HG02973 (cell line): Measurements from ENCODE around the gene SIAH1.
"Not testable (repeated sequence)": the region's sequence is repeated elsewhere in the genome, so short reads cannot be mapped to it uniquely, and the experiment has no call there.

Source experiments
- ATAC-seq: cut with Tn5 transposase; IDR thresholded peaks from one replicate; pipeline ENCODE4 v1.9.1; 2021; ENCODE audit warnings: moderate library complexity; ENCODE audit not compliant: unreplicated experiment

The SIAH1 gene

GRCh38 chr16:48335961-48336360 is 49.3 kb downstream of the SIAH1 start:
- no peak for ATAC-seq

GRCh38 chr16:48334325-48334724 is 50.9 kb downstream of the SIAH1 start:
- ATAC-seq: no peak

GRCh38 chr16:48332978-48333377 is 52.2 kb downstream of the SIAH1 start:
- no peak for ATAC-seq

DNA sequence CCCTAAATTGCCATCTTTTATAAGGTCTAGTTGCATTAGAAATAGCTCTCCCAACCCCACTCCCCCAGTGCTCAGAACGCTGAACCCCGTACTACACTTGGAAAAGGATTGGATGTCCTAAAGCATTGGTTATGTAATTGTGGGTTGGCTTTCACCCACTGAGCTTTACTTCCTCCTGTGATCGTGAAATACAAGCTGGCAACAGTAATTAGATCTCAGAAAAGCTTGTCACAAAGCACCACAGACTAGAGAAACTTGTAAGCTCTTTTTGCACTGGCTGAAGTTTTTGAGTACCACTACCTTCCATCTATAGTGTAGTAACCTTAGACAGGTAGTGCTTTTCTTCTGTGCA is 54.4 kb downstream of the SIAH1 start:
- no peak for ATAC-seq

DNA sequence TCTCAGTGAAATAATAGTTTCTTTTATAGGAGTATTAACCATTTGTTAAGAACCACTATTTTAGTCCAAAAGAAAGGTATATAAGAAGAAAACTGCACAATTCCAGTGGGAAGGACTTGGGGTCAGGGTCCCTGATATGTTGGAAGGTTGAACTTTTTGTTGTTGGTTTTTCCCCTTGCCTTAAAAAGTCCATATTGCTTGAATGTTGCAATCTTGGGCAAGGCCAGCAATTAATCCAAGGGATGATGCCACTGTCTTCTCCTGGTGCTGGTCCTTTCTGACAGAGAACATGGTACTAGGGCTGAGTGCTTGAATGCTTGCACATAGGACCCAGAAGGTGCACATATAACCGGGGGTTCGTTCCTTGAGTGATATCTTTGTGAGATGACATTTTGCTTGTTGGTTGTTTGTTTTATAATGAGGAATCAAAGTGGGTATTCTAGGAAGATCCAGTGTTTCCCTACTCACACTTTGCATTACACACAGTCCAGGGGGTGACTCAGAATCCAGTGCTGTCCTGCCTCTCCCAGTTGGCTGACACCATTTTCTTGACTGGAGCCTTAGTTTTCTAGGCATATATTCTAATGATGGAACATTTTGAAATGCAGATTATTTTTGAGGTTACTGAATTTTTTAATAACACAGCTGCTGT is 54.9 kb downstream of the SIAH1 start:
- ATAC-seq: no peak

GRCh38 chr16:48329138-48329537 is 56.1 kb downstream of the SIAH1 start:
- ATAC-seq: no peak

DNA sequence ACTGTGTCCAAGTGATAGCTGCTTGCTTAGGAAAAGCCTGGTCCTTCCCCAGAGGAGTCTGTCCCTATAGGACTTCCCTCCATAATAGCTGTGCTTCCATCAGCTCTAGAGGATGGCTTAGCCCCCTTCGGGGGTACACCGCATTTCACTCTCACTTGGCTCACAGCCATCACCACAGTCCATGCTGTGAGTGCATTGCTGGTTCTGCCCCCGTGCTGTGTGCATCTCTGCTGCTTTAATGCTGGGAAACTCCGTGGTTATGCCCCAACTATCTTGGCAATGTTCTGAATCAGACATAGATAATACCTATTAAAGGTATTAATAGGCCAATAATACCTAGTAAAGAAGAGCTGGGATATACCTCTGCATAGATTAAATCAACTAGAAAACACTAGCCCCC is 58.3 kb downstream of the SIAH1 start:
- ATAC-seq: no peak

- ATAC-seq: no peak
These were observed 61.1 kb downstream of the SIAH1 start for GRCh38 chr16:48323783-48324775.

- ATAC-seq: no peak
These were observed 63.7 kb downstream of the SIAH1 start for GRCh38 chr16:48321317-48322036.

GRCh38 chr16:48318630-48319029 is 66.6 kb downstream of the SIAH1 start:
- ATAC-seq: no peak

GRCh38 chr16:48317614-48318315 is 67.4 kb downstream of the SIAH1 start:
- ATAC-seq: no peak

- no peak for ATAC-seq
These were observed 68.2 kb downstream of the SIAH1 start for GRCh38 chr16:48317026-48317425.

DNA sequence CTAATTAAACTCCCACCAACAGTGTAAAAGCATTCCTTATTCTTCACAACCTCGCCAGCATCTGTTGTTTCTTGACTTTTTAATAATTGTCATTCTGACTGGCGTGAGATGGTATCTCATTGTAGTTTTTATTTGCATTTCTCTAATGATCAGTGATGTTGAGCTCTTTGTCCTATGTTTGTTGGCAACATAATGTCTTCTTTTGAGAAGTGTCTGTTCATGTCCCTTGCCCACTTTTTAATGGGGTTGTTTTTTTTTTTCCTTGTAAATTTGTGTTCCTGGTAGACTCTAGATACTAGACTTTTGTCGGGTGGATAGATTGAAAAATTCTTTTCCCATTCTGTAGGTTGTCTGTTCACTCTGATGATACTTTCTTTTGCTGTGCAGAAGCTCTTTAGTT is 71.3 kb downstream of the SIAH1 start:
- ATAC-seq: not testable (repeated sequence)

DNA sequence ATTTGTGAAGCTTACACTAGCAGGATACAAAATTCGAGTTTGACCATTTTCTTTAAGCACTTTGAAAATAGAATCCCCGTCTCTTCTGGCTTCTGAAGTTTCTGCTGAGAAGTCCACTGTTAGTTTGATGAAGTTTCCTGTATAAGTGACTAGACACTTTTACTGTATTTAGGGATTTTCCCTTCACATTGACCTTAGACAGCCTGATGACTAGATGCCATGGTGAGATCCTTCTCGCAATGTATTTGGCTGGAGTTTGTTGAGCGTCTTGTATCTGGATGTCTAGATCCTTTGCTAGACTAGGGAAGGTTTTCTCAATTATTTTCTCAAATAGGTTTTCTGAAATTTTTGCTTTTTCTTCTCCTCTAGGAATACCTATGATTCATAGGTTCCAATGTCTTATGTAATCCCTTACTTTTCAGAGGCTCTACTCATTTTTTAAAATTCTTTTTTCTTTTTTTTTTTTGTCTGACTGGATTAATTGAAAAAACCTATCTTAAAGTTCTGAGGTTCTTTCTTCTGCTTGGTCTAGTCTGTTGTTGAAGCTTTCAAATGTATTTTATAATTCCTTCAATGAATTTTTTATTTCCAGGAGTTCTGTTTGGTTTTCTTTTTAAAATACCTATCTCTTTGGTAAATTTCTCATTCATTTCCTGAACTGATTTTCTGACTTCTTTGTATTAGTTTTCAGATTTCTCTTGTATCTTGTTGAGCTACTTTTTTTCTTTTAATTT is 74.1 kb downstream of the SIAH1 start:
- no peak for ATAC-seq
